ENCODE measurements around the gene KIRREL1.

Gene KIRREL1

GRCh38 chr1:157993918-157994605 is 617 bp downstream of the KIRREL1 start:
- TF ChIP-seq, protein P1, sequence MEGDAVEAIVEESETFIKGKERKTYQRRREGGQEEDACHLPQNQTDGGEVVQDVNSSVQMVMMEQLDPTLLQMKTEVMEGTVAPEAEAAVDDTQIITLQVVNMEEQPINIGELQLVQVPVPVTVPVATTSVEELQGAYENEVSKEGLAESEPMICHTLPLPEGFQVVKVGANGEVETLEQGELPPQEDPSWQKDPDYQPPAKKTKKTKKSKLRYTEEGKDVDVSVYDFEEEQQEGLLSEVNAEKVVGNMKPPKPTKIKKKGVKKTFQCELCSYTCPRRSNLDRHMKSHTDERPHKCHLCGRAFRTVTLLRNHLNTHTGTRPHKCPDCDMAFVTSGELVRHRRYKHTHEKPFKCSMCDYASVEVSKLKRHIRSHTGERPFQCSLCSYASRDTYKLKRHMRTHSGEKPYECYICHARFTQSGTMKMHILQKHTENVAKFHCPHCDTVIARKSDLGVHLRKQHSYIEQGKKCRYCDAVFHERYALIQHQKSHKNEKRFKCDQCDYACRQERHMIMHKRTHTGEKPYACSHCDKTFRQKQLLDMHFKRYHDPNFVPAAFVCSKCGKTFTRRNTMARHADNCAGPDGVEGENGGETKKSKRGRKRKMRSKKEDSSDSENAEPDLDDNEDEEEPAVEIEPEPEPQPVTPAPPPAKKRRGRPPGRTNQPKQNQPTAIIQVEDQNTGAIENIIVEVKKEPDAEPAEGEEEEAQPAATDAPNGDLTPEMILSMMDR (IDR thresholded peaks at IDR 0.05; ENCODE audit: low read depth, low read length, missing control alignments), result peak; percentile 9
- H3K4me3 ChIP-seq (replicated peaks; ENCODE audit: low read depth, low read length), result peak overlapping the region; percentile 79
- DNase-seq (ENCODE audit: extremely low read depth, low read depth), result no peak

DNA sequence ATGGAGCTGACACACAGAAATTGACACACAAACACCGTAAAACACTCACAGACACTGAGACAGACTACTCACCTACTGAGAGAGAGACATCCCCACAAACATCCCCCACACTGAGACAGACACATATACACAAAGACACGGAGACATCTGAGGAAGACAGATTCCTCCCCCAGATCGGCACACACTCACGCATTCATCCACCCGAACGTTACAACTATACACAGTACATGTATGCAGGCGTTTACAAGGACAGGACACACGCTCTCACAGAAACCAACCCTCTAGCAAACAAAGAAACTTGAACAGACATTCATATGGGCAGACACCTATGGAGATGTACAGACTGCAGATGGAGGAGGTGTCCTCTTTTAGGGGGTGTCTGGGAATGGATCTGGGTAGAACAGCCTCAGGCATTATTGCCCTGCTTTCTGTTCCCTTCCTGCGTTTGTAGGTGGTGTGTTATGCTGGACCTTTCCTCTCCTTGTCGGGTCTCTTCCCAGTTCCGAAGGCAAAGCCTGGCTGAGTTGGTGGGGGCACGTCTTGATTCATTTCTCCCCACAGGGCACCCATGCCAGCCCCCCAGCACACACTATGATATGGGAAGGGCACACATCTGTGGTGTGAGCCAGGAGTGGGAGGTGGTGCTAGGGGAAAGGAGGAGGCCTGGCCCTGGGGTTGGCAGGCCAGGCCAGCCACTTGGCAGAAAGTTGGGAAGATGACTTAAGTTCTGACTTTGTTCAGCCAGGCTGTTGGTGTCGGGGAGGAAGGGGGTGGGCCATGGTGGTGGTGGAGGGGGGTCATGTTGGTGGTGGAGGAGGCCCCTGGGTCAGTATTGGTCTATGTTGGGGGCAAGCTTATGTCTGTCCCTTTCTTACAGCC is 1.5 kb downstream of the KIRREL1 start:
- TF ChIP-seq, protein P1 (IDR thresholded peaks at IDR 0.05; ENCODE audit: low read depth, low read length, missing control alignments), result no peak
- H3K4me3 ChIP-seq (replicated peaks; ENCODE audit: low read depth, low read length), result peak overlapping the region; percentile 79
- DNase-seq (ENCODE audit: extremely low read depth, low read depth), result no peak

DNA sequence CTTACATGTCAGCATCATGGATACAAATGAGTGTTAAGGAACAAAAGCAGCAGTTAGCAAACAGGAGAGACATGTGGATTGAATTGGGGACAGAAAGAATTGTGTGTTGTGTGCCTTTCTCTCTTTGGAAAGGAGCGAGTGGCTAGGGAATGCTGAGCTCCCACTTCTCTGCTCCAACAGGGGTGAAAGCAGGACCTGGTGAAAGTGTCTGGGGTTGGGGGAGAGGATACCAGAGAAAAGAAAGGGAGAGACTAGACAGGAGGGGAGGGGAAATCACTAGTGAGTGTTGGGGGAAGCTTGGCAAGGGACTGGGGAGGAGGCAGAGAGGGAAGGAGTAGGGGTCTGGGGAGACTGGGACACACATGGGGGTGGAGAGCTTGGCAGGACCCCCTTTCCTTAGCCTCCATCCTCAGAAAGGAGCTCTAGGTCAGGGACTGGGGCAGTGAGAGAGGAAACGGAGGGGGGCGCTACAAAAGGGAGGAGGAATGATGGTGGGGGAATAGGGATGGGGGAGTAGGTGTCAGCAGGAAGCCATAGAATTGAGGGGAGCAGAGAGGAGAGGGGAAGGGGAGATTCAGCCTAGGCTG is 2.2 kb downstream of the KIRREL1 start:
- TF ChIP-seq, protein P1 (IDR thresholded peaks at IDR 0.05; ENCODE audit: low read depth, low read length, missing control alignments), result peak; percentile 11
- H3K4me3 ChIP-seq (replicated peaks; ENCODE audit: low read depth, low read length), result peak overlapping the region; percentile 79
- DNase-seq (ENCODE audit: extremely low read depth, low read depth), result no peak

DNA sequence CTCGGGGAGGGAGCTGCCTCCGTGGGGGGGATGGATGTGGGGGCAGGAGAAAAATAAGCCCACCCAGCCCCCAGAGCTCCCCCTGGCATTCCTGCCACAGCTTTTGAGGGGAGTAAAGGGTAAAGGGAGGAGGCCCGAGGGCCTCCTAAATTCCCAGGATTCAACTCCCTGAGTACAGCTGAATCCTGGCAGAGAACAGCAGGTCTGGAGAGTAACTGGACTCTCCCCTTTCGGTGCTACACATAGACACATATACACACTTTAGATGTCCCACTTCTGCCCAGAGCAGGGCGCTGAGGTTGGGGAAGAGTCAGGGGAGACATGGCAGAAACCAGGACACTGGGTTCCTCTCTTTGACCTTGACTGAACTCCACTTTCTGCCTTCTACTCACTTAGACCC is 3.0 kb downstream of the KIRREL1 start:
- TF ChIP-seq, protein P1 (IDR thresholded peaks at IDR 0.05; ENCODE audit: low read depth, low read length, missing control alignments), result no peak
- DNase-seq (ENCODE audit: extremely low read depth, low read depth), result no peak
- H3K4me3 ChIP-seq (replicated peaks; ENCODE audit: low read depth, low read length), result peak overlapping the region; percentile 79

GRCh38 chr1:158000507-158000906 is 7.1 kb downstream of the KIRREL1 start:
- H3K4me3 ChIP-seq (replicated peaks; ENCODE audit: low read depth, low read length), result no peak overlapping the region
- TF ChIP-seq, protein P1 (IDR thresholded peaks at IDR 0.05; ENCODE audit: low read depth, low read length, missing control alignments), result no peak
- no peak for DNase-seq (ENCODE audit: extremely low read depth, low read depth)

DNA sequence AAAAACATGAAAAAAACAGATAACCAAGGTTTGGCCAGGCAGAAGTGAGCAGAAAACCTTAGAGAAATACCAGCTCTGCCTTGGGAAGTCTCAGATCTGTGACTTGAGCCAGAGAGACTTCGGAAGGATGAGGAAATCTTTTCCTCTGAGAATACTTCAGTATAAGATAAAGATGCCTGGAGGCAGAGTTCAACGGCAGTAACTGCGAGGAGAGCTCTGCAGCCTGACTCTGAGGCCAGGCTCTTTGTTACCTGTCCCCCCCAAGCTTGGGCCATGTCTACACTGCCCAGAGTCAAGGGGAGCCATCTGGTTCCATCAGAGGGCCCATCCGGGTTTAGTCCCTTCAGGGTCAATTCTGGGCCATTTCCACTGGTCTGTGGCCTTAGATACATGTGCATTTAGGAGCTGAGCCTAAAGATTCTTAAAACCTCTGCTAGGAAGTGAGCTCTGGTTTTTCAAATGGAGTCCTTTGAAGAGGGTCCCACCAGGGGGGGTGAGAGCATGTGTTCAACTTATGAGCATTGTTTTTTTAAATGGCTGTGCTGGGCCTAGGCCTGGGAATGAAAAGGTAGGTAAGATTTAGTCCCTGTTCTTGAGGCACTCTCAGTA is 8.7 kb downstream of the KIRREL1 start:
- H3K4me3 ChIP-seq (replicated peaks; ENCODE audit: low read depth, low read length), result peak overlapping the region; percentile 13; the same call in 1 of the 2 replicates
- DNase-seq (ENCODE audit: extremely low read depth, low read depth), result no peak
- TF ChIP-seq, protein P1 (IDR thresholded peaks at IDR 0.05; ENCODE audit: low read depth, low read length, missing control alignments), result peak; percentile 20
